HG03175 (cell line): ENCODE measurements around the gene B9D1.

Source experiments
- ATAC-seq: cut with Tn5 transposase; IDR thresholded peaks from one replicate; pipeline ENCODE4 v1.9.1; 2021; ENCODE audit warnings: mild to moderate bottlenecking, moderate library complexity; ENCODE audit not compliant: unreplicated experiment

The B9D1 gene

GRCh38 chr17:19388791-19389785, 26.6 kb upstream of the B9D1 start:
- no peak for ATAC-seq

GRCh38 chr17:19387921-19388521, 25.5 kb upstream of the B9D1 start:
- ATAC-seq: no peak

GRCh38 chr17:19386974-19387920, 24.7 kb upstream of the B9D1 start, which contains the start of gene MFAP4:
Gene MFAP4 (minus strand): TSS chr17:19387190. CDS start chr17:19387155, 35 bp downstream.
- ATAC-seq: no peak

- no peak for ATAC-seq
Observed at GRCh38 chr17:19386051-19386929, 23.8 kb upstream of the B9D1 start.

GRCh38 chr17:19385521-19385983, 23.0 kb upstream of the B9D1 start:
- no peak for ATAC-seq

GRCh38 chr17:19384723-19385391, 22.3 kb upstream of the B9D1 start:
- ATAC-seq: no peak

- ATAC-seq: no peak
Observed at GRCh38 chr17:19383681-19384470, 21.4 kb upstream of the B9D1 start.

GRCh38 chr17:19382531-19383444, 20.3 kb upstream of the B9D1 start:
- ATAC-seq: no peak

GRCh38 chr17:19381741-19382444, 19.4 kb upstream of the B9D1 start:
- ATAC-seq: no peak

- no peak for ATAC-seq
Observed at GRCh38 chr17:19381361-19381740, 18.8 kb upstream of the B9D1 start.

- ATAC-seq: no peak
Observed at GRCh38 chr17:19380481-19381301, 18.2 kb upstream of the B9D1 start.

- no peak for ATAC-seq
Observed at GRCh38 chr17:19379361-19380065, 17.0 kb upstream of the B9D1 start.

- peak; percentile 3 for ATAC-seq
Observed at GRCh38 chr17:19378416-19379360, 16.2 kb upstream of the B9D1 start, which contains the start of gene MAPK7. Gene MAPK7 (plus strand): TSS chr17:19378498. CDS start chr17:19378901, 403 bp downstream.
